GM23338 (cell line): ENCODE data around the gene VWA3B.

Experiments
- EZH2phosphoT487 ChIP-seq: fragments of 200-600 bp; sonication (generic); IDR thresholded peaks from one replicate; pipeline ENCODE4 v1.8.1; 2018; ENCODE audit warnings: antibody characterized with exemption; ENCODE audit not compliant: unreplicated experiment
- TF ChIP-seq, protein P1 (sequence below): IDR thresholded peaks from one replicate; pipeline ENCODE4 v1.6.1; 2018; ENCODE audit warnings: antibody characterized with exemption; ENCODE audit not compliant: unreplicated experiment

DNA sequence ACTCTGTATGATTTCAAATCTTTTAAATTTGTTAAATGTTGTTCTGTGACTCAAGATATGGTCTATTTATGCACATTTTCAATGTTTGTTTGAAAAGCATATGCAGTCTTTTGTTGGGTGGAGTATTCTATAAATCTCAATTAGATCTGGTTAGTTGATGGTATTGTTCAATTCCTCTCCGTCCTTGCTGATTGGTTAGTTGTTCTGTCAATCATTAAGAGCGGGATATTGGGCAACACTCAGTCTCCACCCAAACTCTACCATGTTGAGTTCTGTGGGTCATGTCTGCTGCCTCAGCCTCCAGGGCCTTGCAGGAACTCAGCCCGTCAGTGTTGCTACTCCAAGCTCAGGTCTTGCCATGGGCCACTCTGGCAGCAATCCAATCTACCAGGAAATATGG is 118.9 kb downstream of the VWA3B start:
- TF ChIP-seq, protein P1, sequence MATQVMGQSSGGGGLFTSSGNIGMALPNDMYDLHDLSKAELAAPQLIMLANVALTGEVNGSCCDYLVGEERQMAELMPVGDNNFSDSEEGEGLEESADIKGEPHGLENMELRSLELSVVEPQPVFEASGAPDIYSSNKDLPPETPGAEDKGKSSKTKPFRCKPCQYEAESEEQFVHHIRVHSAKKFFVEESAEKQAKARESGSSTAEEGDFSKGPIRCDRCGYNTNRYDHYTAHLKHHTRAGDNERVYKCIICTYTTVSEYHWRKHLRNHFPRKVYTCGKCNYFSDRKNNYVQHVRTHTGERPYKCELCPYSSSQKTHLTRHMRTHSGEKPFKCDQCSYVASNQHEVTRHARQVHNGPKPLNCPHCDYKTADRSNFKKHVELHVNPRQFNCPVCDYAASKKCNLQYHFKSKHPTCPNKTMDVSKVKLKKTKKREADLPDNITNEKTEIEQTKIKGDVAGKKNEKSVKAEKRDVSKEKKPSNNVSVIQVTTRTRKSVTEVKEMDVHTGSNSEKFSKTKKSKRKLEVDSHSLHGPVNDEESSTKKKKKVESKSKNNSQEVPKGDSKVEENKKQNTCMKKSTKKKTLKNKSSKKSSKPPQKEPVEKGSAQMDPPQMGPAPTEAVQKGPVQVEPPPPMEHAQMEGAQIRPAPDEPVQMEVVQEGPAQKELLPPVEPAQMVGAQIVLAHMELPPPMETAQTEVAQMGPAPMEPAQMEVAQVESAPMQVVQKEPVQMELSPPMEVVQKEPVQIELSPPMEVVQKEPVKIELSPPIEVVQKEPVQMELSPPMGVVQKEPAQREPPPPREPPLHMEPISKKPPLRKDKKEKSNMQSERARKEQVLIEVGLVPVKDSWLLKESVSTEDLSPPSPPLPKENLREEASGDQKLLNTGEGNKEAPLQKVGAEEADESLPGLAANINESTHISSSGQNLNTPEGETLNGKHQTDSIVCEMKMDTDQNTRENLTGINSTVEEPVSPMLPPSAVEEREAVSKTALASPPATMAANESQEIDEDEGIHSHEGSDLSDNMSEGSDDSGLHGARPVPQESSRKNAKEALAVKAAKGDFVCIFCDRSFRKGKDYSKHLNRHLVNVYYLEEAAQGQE = no peak
- no peak for TF ChIP-seq EZH2phosphoT487
